PC-9 (cell line): ENCODE data around the gene SLC13A4. TPM values are rescaled to one million over a fixed set of nuclear protein-coding genes. Genes with fewer than 3 reads are reported as not detected.

ENCODE experiments used
- BruUV-seq: library from RNA; stranded (reverse); fragments of 400-500 nt; replicated peaks from 2 replicates; lab custom pipeline; 2021; lab: Mats Ljungman, UMichigan
- CTCF ChIA-PET: fragments of 300-600 bp; sonication (Branson Sonifier 250); formaldehyde crosslinking; loops from one replicate; lab custom pipeline; 2022; ENCODE audit warnings: antibody characterized with exemption; lab: Charles Lee
- POLR2A ChIA-PET: fragments of 300-600 bp; sonication (Branson Sonifier 250); formaldehyde crosslinking; loops from one replicate; lab custom pipeline; 2022; ENCODE audit warnings: antibody characterized with exemption; ENCODE audit not compliant: unreplicated experiment; lab: Charles Lee
- DNase-seq, 2 experiments: peaks; one replicate each; pipeline versions ENCODE4 v3.0.0 to v3.0.0-alpha.2; 2015 to 2022; ENCODE audit warnings: mixed read lengths in 1 of 2
- H2AFZ ChIP-seq: fragments of 200-600 bp; sonication (generic); 2 replicates; pipeline ENCODE4 v1.8.1; 2017; ENCODE audit warnings: antibody characterized with exemption
- H3F3A ChIP-seq: fragments of 200-600 bp; sonication (generic); 2 replicates; pipeline ENCODE4 v1.8.1; 2017; ENCODE audit warnings: antibody characterized with exemption, mild to moderate bottlenecking, low read depth; ENCODE audit not compliant: insufficient read depth
- H3K27ac ChIP-seq: fragments of 200-600 bp; sonication (generic); 2 replicates; pipeline ENCODE4 v1.6.1; 2016; ENCODE audit warnings: mixed run types
- H3K27me3 ChIP-seq: fragments of 200-600 bp; sonication (generic); 2 replicates; pipeline ENCODE4 v1.6.1; 2016; ENCODE audit warnings: low read depth, mixed run types; ENCODE audit not compliant: insufficient read depth
- H3K36me3 ChIP-seq: fragments of 200-600 bp; sonication (generic); 2 replicates; pipeline ENCODE4 v1.6.1; 2016; ENCODE audit warnings: low read depth, mixed run types
- H3K4me1 ChIP-seq: fragments of 200-600 bp; sonication (generic); replicated peaks from 2 replicates; pipeline ENCODE4 v1.6.1; 2016; ENCODE audit warnings: mixed run types; ENCODE audit not compliant: insufficient read depth
- H3K4me2 ChIP-seq: fragments of 200-600 bp; sonication (generic); 2 replicates; pipeline ENCODE4 v1.6.1; 2017; ENCODE audit warnings: mixed run types
- H3K4me3 ChIP-seq: fragments of 200-600 bp; sonication (generic); 2 replicates; pipeline ENCODE4 v1.6.1; 2016; ENCODE audit warnings: mixed run types
- H3K79me2 ChIP-seq: fragments of 200-600 bp; sonication (generic); 2 replicates; pipeline ENCODE4 v1.6.1; 2017; ENCODE audit warnings: low read depth, mixed run types
- H3K9me2 ChIP-seq: fragments of 200-600 bp; sonication (generic); 2 replicates; pipeline ENCODE4 v1.8.1; 2017; ENCODE audit warnings: mild to moderate bottlenecking; ENCODE audit not compliant: insufficient read depth
- H3K9me3 ChIP-seq: fragments of 200-600 bp; sonication (generic); 2 replicates; pipeline ENCODE4 v1.8.1; 2016; ENCODE audit warnings: low read depth; ENCODE audit not compliant: insufficient read depth
- H4K20me1 ChIP-seq: fragments of 200-600 bp; sonication (generic); 2 replicates; pipeline ENCODE4 v1.8.1; 2017; ENCODE audit not compliant: insufficient read depth
- EZH2 ChIP-seq: fragments of 200-600 bp; sonication (generic); IDR thresholded peaks from 2 replicates; pipeline ENCODE4 v1.8.0; 2017; ENCODE audit warnings: antibody characterized with exemption, low read depth
- intact Hi-C: fragments of 100-400 bp; cut with micrococcal nuclease; formaldehyde crosslinking; loops from one replicate; pipeline ENCODE4 v1.10.0; 2022; ENCODE audit not compliant: unreplicated experiment
- total RNA-seq: library from RNA; stranded (reverse); gene quantifications from 2 replicates; pipeline ENCODE4 v1.2.3, GENCODE V29; 2021
- TF ChIP-seq, protein P1 (sequence below): fragments of 200-600 bp; sonication (generic); conservative IDR thresholded peaks from 2 replicates; pipeline ENCODE4 v1.6.1; 2017; ENCODE audit warnings: mixed run types, antibody characterized with exemption, mild to moderate bottlenecking, moderate library complexity

SLC13A4 gene
- total RNA-seq, 1 experiment from 2014 or later = not detected

DNA sequence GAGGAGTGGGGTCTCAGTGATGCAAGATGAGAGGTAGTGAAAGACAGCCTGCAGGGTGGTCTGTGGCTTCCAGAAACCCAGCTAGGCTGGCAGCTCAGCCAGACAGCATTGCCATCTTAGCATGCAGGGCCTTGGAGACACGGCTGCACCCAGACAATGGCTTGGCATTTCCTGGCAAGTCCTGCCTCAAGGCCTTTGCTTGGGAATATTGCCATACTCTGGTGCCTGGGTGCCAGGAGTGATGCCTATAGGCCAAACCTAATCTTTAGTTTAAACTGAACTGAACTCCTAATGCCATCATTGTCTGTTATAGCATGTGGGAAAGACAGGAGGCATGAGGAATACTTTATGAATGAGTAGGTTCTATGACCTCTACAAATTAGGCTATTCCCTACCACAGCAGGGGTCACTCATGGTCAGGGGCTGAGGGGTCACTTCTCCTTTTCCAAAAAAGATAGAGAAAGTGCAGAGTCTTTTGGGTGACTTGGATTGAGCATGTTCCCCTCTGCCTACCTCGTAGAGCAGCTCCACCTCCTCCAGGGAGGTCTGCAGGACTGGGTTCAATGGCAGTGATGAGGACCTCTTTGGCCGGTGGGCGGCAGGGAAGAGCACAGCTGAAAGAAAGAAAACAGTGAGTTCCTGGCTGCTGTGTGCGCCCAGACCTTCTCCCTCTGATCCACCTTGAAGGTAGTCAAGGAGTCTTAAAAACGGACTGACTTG, 8.8 kb upstream of the SLC13A4 start:
- POLR2A ChIA-PET = no interaction called here
- Histone ChIP-seq H3K9me2 (no peaks in the 10 kb centered on the region), H3F3A (no peaks in the 10 kb centered on the region), H3K27ac (no peak overlapping the region), H3K4me1 (no peaks in the 10 kb centered on the region), H3K4me3 (no peak overlapping the region), H3K9me3 (no peaks in the 10 kb centered on the region), H4K20me1 (no peaks in the 10 kb centered on the region), H3K4me2 (no peak overlapping the region), H2AFZ (no peak overlapping the region), H3K36me3 (no peaks in the 10 kb centered on the region), H3K27me3 (no peaks in the 10 kb centered on the region), H3K79me2 (no peaks in the 10 kb centered on the region)
- intact Hi-C loops = no loop called here
- DNase-seq = no peak
- CTCF ChIA-PET = interaction anchor here (0.5 to 0.7 kb wide), 2 partner anchors 61 to 1051 kb away, joined by 17 to 19 read pairs; no protein-coding TSS in a partner anchor
- BruUV-seq = no TSS peak
- TF ChIP-seq, protein P1, sequence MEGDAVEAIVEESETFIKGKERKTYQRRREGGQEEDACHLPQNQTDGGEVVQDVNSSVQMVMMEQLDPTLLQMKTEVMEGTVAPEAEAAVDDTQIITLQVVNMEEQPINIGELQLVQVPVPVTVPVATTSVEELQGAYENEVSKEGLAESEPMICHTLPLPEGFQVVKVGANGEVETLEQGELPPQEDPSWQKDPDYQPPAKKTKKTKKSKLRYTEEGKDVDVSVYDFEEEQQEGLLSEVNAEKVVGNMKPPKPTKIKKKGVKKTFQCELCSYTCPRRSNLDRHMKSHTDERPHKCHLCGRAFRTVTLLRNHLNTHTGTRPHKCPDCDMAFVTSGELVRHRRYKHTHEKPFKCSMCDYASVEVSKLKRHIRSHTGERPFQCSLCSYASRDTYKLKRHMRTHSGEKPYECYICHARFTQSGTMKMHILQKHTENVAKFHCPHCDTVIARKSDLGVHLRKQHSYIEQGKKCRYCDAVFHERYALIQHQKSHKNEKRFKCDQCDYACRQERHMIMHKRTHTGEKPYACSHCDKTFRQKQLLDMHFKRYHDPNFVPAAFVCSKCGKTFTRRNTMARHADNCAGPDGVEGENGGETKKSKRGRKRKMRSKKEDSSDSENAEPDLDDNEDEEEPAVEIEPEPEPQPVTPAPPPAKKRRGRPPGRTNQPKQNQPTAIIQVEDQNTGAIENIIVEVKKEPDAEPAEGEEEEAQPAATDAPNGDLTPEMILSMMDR = no peak; the same call in 1 of the 2 replicates
- TF ChIP-seq EZH2 = no peak

DNA sequence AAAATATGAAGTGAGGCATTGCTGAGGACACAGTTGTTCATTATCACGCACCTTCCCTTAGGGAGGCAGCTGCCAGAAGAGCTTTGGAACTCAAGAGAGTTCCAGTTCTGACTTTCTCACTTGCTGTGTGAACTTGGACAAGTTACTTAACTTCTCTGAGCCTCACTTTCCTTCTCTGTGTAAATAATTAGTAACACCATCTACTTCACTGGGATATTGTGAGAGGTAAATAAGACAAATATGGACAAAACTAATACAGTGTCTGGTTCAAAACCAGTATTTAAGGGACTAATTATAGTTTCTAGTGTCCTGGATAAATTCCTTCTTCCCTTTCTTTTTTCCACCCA, 6.3 kb upstream of the SLC13A4 start:
- H3K27me3 ChIP-seq = no peaks in the 10 kb centered on the region
- no peaks in the 10 kb centered on the region for H3K36me3 ChIP-seq
- TF ChIP-seq, protein P1 = no peak
- no peak for TF ChIP-seq EZH2
- no peaks in the 10 kb centered on the region for H3F3A ChIP-seq
- H3K9me2 ChIP-seq = no peaks in the 10 kb centered on the region
- no peaks in the 10 kb centered on the region for H4K20me1 ChIP-seq
- intact Hi-C loops = no loop called here
- no peaks in the 10 kb centered on the region for H3K79me2 ChIP-seq
- no peaks in the 10 kb centered on the region for H3K9me3 ChIP-seq
- no peaks in the 10 kb centered on the region for H3K4me1 ChIP-seq
- H3K4me3 ChIP-seq = no peak overlapping the region
- BruUV-seq = no TSS peak
- CTCF ChIA-PET = no interaction called here
- POLR2A ChIA-PET = no interaction called here
- DNase-seq = no peak
- no peak overlapping the region for H3K4me2 ChIP-seq
- no peak overlapping the region for H2AFZ ChIP-seq
- no peak overlapping the region for H3K27ac ChIP-seq

DNA sequence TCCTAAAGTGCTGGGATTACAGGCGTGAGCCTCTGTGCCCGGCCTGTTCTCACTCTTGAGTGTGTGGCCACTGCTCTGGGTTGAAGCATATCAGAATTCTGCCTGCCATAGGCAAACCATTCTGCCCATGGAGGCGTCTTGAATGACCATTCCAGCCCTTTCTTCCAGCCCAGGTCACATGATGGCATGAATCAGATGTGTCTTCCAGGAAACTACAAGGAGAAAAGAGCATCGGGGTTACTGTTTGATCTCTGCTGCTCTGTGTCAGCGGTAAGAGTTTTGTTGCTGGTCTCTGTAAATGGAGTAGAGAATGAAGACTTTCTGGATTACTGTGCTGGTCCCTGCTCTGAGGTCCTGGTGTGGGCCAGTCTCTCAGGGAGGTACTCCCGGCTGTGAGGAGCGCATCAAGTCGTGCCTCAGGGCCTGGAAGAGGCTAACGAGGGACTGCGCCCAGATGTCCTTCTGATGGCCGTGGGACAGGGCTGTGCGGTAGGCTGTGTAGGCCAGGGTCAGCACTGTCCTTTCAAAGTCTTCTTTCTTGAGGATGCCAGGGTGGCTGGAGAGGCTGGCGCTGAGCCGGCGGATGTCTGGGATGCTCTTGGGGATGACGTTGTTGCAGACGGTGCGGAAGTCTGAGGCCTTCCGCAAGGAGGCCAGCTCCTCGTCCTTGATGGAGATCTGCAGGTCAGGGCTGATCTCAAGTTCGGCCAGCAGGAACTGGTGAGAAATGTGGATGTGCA, 5.8 kb upstream of the SLC13A4 start:
- Histone ChIP-seq H3K4me1 (no peaks in the 10 kb centered on the region), H2AFZ (no peak overlapping the region), H3K9me2 (no peaks in the 10 kb centered on the region), H3K27ac (no peak overlapping the region), H3K79me2 (no peaks in the 10 kb centered on the region), H3K4me3 (no peak overlapping the region), H3K4me2 (no peak overlapping the region), H4K20me1 (no peaks in the 10 kb centered on the region), H3K27me3 (no peaks in the 10 kb centered on the region), H3K9me3 (no peaks in the 10 kb centered on the region), H3K36me3 (no peaks in the 10 kb centered on the region), H3F3A (no peaks in the 10 kb centered on the region)
- ChIA-PET CTCF (no interaction called here), POLR2A (no interaction called here)
- no peak for DNase-seq
- TF ChIP-seq, protein P1 = no peak
- TF ChIP-seq EZH2 = no peak
- intact Hi-C loops = no loop called here
- BruUV-seq = no TSS peak
